Vagina (tissue), 2 donors: ENCODE results near the gene PLAAT4. TPM values are rescaled to one million over a fixed set of nuclear protein-coding genes. Genes with fewer than 3 reads are reported as not detected.
"Not testable (repeated sequence)": the region's sequence is repeated elsewhere in the genome, so short reads cannot be mapped to it uniquely, and the experiment has no call there.

Source experiments
- DNase-seq, 2 donors: peaks; one replicate each; pipeline ENCODE4 v3.0.0-alpha.2; 2017; ENCODE audit errors: extremely low spot score in 2 of 2
- H3K27ac ChIP-seq: fragments of 200-600 bp; sonication (generic); one replicate; pipeline ENCODE4 v1.5.1; 2019
- H3K27me3 ChIP-seq: fragments of 200-600 bp; sonication (generic); one replicate; pipeline ENCODE4 v1.5.1; 2019
- H3K36me3 ChIP-seq, 2 donors: fragments of 200-600 bp; sonication (generic); one replicate each; pipeline ENCODE4 v1.5.1; 2017 to 2019
- H3K4me1 ChIP-seq: fragments of 200-600 bp; sonication (generic); one replicate; pipeline ENCODE4 v1.5.1; 2019
- H3K4me3 ChIP-seq, 2 donors: fragments of 200-600 bp; sonication (generic); 1 replicate in 1 of 2; 2 replicates in 1 of 2; pipeline ENCODE4 v1.5.1; 2016 to 2019
- H3K9me3 ChIP-seq: fragments of 200-600 bp; sonication (generic); one replicate; pipeline ENCODE4 v1.5.1; 2019
- POLR2A ChIP-seq, 2 donors: fragments of 450-650 bp; IDR thresholded peaks; one replicate each; pipeline ENCODE4 v1.6.1; 2017; ENCODE audit warnings: antibody characterized with exemption in 2 of 2, mild to moderate bottlenecking in 2 of 2, moderate library complexity in 2 of 2
- POLR2AphosphoS5 ChIP-seq, 2 donors: sonication (generic); formaldehyde crosslinking; IDR thresholded peaks; one replicate each; pipeline ENCODE4 v1.9.0; 2017; ENCODE audit warnings: antibody characterized with exemption in 2 of 2, mild to moderate bottlenecking in 2 of 2, low read depth in 1 of 2; ENCODE audit not compliant: insufficient read depth in 1 of 2
- intact Hi-C: fragments of 100-400 bp; cut with DNase I; formaldehyde crosslinking; loops from one replicate; pipeline ENCODE4 v1.15.1; 2023
- total RNA-seq: library from RNA; depleted of rRNA; stranded (reverse); fragments of >200 nt; gene quantifications from one replicate; pipeline ENCODE4 v1.2.3, GENCODE V29; 2016
- TF ChIP-seq, protein P1 (sequence below), 3 experiments: fragments of 450-650 bp in 2 of 3; fragments of 200-600 bp in 1 of 3; sonication (generic) in 1 of 3; IDR thresholded peaks; one replicate each; pipeline ENCODE4 v1.5.1; 2017 to 2019; ENCODE audit warnings: antibody characterized with exemption in 3 of 3, mild to moderate bottlenecking in 2 of 3, moderate library complexity in 2 of 3

PLAAT4 gene
- total RNA-seq, 1 donor from 2014 or later: 43.5 TPM

DNA sequence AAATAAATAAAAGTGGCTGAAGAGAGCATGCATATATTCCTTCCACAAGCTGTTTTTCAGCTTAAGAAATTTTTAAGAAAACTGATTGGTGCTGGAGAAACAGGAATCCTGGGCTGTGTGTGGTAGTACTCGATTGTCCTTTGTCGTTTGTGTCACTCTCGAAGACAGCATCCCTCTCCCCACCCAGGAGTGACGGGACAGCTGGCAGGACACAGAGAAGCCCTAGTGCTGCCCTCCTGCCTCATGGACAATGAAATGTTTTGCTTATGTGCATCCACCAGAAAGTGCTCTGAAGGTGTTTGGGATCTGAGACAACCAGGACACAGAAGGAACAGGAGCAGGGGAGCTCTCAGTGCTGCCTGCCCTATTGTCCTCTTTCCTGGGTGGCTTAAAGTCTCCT lies 12.8 kb downstream of the PLAAT4 start:
- H3K4me3 ChIP-seq: no peak overlapping the region
- intact Hi-C loops: no loop called here
- no peaks in the 10 kb centered on the region for H3K4me1 ChIP-seq
- H3K27ac ChIP-seq: no peak overlapping the region
- no peaks in the 10 kb centered on the region for H3K9me3 ChIP-seq
- no peak for DNase-seq
- H3K36me3 ChIP-seq: no peaks in the 10 kb centered on the region
- TF ChIP-seq, protein P1, sequence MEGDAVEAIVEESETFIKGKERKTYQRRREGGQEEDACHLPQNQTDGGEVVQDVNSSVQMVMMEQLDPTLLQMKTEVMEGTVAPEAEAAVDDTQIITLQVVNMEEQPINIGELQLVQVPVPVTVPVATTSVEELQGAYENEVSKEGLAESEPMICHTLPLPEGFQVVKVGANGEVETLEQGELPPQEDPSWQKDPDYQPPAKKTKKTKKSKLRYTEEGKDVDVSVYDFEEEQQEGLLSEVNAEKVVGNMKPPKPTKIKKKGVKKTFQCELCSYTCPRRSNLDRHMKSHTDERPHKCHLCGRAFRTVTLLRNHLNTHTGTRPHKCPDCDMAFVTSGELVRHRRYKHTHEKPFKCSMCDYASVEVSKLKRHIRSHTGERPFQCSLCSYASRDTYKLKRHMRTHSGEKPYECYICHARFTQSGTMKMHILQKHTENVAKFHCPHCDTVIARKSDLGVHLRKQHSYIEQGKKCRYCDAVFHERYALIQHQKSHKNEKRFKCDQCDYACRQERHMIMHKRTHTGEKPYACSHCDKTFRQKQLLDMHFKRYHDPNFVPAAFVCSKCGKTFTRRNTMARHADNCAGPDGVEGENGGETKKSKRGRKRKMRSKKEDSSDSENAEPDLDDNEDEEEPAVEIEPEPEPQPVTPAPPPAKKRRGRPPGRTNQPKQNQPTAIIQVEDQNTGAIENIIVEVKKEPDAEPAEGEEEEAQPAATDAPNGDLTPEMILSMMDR (IDR thresholded peaks at IDR 0.05): no peak
- TF ChIP-seq POLR2A (IDR thresholded peaks at IDR 0.05) (no peak), POLR2AphosphoS5 (IDR thresholded peaks at IDR 0.05; ENCODE audit: insufficient read depth in 1 of 2, low read depth in 1 of 2) (no peak)
- no peaks in the 10 kb centered on the region for H3K27me3 ChIP-seq

DNA sequence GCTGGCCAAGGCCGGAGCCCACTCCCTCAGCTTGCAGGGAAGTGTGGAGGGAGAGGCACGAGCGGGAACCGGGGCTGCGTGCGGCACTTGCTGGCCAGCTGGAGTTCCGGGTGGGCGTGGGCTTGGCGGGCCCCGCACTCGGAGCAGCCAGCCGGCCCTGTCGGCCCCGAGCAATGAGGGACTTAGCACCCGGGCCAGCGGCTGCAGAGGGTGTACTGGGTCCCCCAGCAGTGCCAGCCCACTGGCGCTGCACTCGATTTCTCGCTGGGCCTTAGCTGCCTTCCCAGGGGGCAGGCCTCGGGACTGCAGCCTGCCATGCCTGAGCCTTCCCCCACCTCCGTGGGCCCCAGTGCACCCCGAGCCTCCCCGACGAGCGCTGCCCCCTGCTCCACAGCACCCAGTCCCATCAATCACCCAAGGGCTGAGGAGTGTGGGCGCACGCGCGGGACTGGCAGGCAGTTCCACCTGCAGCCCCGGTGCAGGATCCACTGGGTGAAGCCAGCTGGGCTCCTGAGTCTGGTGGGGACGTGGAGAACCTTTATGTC lies 13.6 kb downstream of the PLAAT4 start:
- H3K4me1 ChIP-seq, H3K27me3 ChIP-seq, H3K9me3 ChIP-seq, H3K36me3 ChIP-seq, H3K27ac ChIP-seq, H3K4me3 ChIP-seq, DNase-seq, intact Hi-C loops: not testable (repeated sequence)

DNA sequence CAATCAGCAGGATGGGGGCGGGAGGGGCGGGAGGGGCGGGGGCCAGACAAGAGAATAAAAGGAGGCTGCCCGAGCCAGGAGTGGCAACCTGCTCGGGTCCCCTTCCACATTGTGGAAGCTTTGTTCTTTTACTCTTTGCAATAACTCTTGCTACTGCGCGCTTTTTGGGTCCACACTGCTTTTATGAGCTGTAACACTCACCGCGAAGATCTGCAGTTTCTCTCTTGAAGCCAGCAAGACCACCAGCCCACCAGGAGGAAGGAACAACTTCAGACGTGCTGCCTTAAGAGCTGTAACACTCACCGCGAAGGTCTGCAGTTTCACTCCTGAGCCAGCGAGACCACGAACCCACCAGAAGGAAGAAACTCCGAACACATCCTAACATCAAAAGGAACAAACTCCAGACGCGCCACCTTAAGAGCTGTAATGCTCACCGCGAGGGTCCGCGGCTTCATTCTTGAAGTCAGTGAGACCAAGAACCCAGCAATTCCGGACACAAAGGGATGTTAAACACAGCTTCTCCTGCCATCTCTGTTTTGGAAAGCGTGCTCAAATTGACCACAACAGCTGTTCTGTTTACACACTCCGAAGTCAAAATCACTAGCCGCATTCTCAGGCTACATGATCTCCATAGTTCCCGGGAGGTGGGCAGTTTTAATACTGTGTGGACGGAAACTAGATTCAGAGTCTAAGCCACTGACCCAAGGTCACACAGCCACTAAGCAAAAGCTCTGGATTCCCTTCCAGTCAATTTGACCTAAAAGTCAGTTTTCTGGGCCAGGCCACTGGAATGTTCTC lies 14.7 kb downstream of the PLAAT4 start:
- no peak overlapping the region for H3K27ac ChIP-seq
- intact Hi-C loops: no loop called here
- no peak for TF ChIP-seq POLR2A (IDR thresholded peaks at IDR 0.05)
- H3K9me3 ChIP-seq: no peaks in the 10 kb centered on the region
- no peak for DNase-seq
- no peaks in the 10 kb centered on the region for H3K27me3 ChIP-seq
- H3K36me3 ChIP-seq: no peaks in the 10 kb centered on the region
- no peak overlapping the region for H3K4me3 ChIP-seq
- no peaks in the 10 kb centered on the region for H3K4me1 ChIP-seq

DNA sequence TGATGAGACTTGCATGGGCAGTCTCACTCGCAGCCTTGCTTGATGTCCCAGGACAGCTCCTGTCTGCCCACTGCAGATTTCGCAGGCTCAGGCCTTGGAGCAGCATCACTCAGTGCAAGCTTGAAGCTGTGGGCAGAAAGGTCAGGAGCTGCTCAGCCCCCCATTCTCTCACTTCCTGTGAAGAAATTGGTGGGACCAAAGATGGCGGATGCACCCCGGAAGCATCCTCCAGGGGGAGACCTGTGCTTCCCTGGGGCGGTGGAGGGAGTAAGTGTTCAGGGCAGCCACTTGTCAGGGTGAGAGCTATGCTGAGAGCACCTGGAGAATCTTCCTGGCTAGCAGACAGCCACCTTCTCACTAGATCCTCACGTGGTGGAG lies 15.3 kb downstream of the PLAAT4 start:
- H3K4me3 ChIP-seq: no peak overlapping the region

DNA sequence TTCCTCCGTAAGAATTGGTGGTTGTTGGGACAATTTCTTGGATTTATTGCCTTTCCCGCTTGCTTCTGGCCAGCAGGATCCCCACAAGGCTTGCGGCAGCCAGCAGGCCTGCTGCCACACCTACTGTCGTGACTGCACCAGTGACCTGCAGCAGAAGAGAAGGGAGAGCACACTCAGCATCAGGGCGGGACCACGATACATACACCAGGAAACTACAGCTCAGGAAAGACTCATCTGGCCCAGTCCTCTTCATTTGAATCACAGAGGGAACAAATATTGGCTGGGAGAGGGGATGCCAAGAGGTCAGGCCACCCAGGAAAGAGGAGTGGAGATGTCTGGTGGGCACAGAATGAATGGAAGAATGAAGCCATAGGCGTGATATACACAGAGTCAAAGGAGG lies 16.3 kb downstream of the PLAAT4 start:
- no peaks in the 10 kb centered on the region for H3K4me1 ChIP-seq
- DNase-seq: no peak
- H3K27ac ChIP-seq: no peak overlapping the region
- H3K9me3 ChIP-seq: no peaks in the 10 kb centered on the region
- TF ChIP-seq POLR2AphosphoS5 (IDR thresholded peaks at IDR 0.05; ENCODE audit: insufficient read depth in 1 of 2, low read depth in 1 of 2) (no peak), POLR2A (IDR thresholded peaks at IDR 0.05) (no peak)
- TF ChIP-seq, protein P1 (IDR thresholded peaks at IDR 0.05): no peak
- intact Hi-C loops: no loop called here
- no peaks in the 10 kb centered on the region for H3K36me3 ChIP-seq
- H3K27me3 ChIP-seq: no peaks in the 10 kb centered on the region
- H3K4me3 ChIP-seq: no peak overlapping the region

More for the DNA sequence above, 15.3 kb downstream of the PLAAT4 start:
- no peak for TF ChIP-seq POLR2AphosphoS5 (IDR thresholded peaks at IDR 0.05; ENCODE audit: insufficient read depth in 1 of 2, low read depth in 1 of 2)
- H3K4me1 ChIP-seq: no peaks in the 10 kb centered on the region
- no peaks in the 10 kb centered on the region for H3K36me3 ChIP-seq
- H3K27me3 ChIP-seq: no peaks in the 10 kb centered on the region
- intact Hi-C loops: no loop called here
- no peak overlapping the region for H3K27ac ChIP-seq
- no peaks in the 10 kb centered on the region for H3K9me3 ChIP-seq
- no peak for DNase-seq

DNA sequence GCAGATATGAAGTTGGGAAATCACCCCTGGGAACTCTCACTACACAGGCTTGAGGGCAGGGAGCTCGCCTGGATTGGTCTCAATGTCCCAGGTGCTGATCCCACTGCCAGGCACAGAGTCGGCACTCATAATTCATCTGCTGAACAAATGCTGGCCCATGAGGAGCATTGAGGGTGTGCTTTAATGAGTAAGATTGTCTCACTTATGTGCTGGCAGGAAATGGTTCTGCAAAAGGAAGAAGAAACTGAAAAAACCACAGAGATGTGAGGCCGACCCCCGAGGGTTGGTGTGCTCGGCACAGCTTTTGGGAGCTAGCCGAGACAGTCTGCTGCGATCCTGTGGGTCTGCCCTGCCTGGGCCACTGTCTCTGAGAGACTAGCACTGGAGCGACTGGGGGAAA lies 17.2 kb downstream of the PLAAT4 start:
- no peak overlapping the region for H3K4me3 ChIP-seq
- no peak for TF ChIP-seq POLR2AphosphoS5 (IDR thresholded peaks at IDR 0.05; ENCODE audit: insufficient read depth in 1 of 2, low read depth in 1 of 2)
- no peak for TF ChIP-seq POLR2A (IDR thresholded peaks at IDR 0.05)
- TF ChIP-seq, protein P1 (IDR thresholded peaks at IDR 0.05): no peak
- no peaks in the 10 kb centered on the region for H3K9me3 ChIP-seq
- H3K4me1 ChIP-seq: no peaks in the 10 kb centered on the region
- DNase-seq: no peak
- no peaks in the 10 kb centered on the region for H3K27me3 ChIP-seq
- H3K27ac ChIP-seq: no peak overlapping the region
- H3K36me3 ChIP-seq: no peaks in the 10 kb centered on the region
- intact Hi-C loops: no loop called here
